ENCODE data around the gene JAG2. TPM values are rescaled to one million over a fixed set of nuclear protein-coding genes. Genes with fewer than 3 reads are reported as not detected.
A peak's percentile ranks its signal among the peaks of the same experiment; 100 is the strongest.

The JAG2 gene
- total RNA-seq, 2 experiments from 2014 or later = 0.66 to 1.3 TPM

- no peak overlapping the region for H3K27ac ChIP-seq (ENCODE audit: low read depth in 1 of 2, low read length in 2 of 2)
- no peaks in the 10 kb centered on the region for H3K9me3 ChIP-seq (ENCODE audit: control insufficient read depth in 1 of 2, insufficient read depth in 1 of 2, low read length in 2 of 2)
- CTCF ChIA-PET = interaction anchor here (1.0 kb wide), 1 partner anchor 86 kb away, joined by 3 read pairs; no protein-coding TSS in a partner anchor
- H3K4me3 ChIP-seq (ENCODE audit: low read length) = no peak overlapping the region
- POLR2A ChIA-PET = no interaction called here
- no peak for TF ChIP-seq CTCF (IDR thresholded peaks at IDR 0.05)
- Mint-ChIP-seq H3K36me3 (ENCODE audit: low read depth) (no peaks in the 10 kb centered on the region), H3K9me3 (no peaks in the 10 kb centered on the region), H3K27ac (no peak overlapping the region), H3K4me3 (no peak overlapping the region), H3K27me3 (no peaks in the 10 kb centered on the region), H3K4me1 (ENCODE audit: low read depth) (peaks cover 10% of the 10 kb centered on the region)
- peaks cover 50% of the 10 kb centered on the region for H3K4me1 ChIP-seq (ENCODE audit: insufficient read depth, low read length)
- no peaks in the 10 kb centered on the region for H3K36me3 ChIP-seq (ENCODE audit: insufficient read depth, low read length)
- ATAC-seq (ENCODE audit: poor library complexity) = no peak
- intact Hi-C loops (cut with DNase I, micrococcal nuclease) = no loop called here
- DNase-seq = no peak
- no peaks in the 10 kb centered on the region for H3K27me3 ChIP-seq (ENCODE audit: control insufficient read depth in 1 of 2, insufficient read depth in 2 of 2, low read length in 2 of 2)
These were observed 7.9 kb upstream of the JAG2 start for GRCh38 chr14:105176513-105176912.

- peaks cover 0 to 6% of the 10 kb centered on the region in 2 experiments for H3K9me3 ChIP-seq (ENCODE audit: control insufficient read depth in 1 of 2, insufficient read depth in 1 of 2, low read length in 2 of 2)
- H3K27me3 ChIP-seq (ENCODE audit: control insufficient read depth in 1 of 2, insufficient read depth in 2 of 2, low read length in 2 of 2) = peaks cover 15% of the 10 kb centered on the region in 2 experiments
- H3K27ac Mint-ChIP-seq = no peak overlapping the region
- TF ChIP-seq CTCF (IDR thresholded peaks at IDR 0.05) = no peak
- ATAC-seq (ENCODE audit: poor library complexity) (peak; percentile 70), DNase-seq (peak in 12 of 14 experiments; percentile 16 to 77 (median 40))
- H3K4me3 ChIP-seq (ENCODE audit: low read length) = no peak overlapping the region
- no peaks in the 10 kb centered on the region for H3K9me3 Mint-ChIP-seq
- intact Hi-C loops (cut with DNase I, micrococcal nuclease) = no loop called here
- H3K4me1 Mint-ChIP-seq (ENCODE audit: low read depth) = peaks cover 18% of the 10 kb centered on the region
- H3K36me3 Mint-ChIP-seq (ENCODE audit: low read depth) = no peaks in the 10 kb centered on the region
- no peaks in the 10 kb centered on the region for H3K36me3 ChIP-seq (ENCODE audit: insufficient read depth, low read length)
- ChIA-PET POLR2A (interaction anchor here (0.6 kb wide), 1 partner anchor 347 kb away, joined by 3 read pairs; no protein-coding TSS in a partner anchor), CTCF (no interaction called here)
- H3K4me1 ChIP-seq (ENCODE audit: insufficient read depth, low read length) = peaks cover 58% of the 10 kb centered on the region
- no peak overlapping the region for H3K27ac ChIP-seq (ENCODE audit: low read depth in 1 of 2, low read length in 2 of 2)
- peak overlapping the region; percentile 25 for H3K4me3 Mint-ChIP-seq
- peaks cover 8% of the 10 kb centered on the region for H3K27me3 Mint-ChIP-seq
These were observed 5.6 kb upstream of the JAG2 start for GRCh38 chr14:105173901-105174894.

- H3K4me1 Mint-ChIP-seq (ENCODE audit: low read depth) = peaks cover 18% of the 10 kb centered on the region
- intact Hi-C loops (cut with DNase I, micrococcal nuclease) = no loop called here
- H3K36me3 Mint-ChIP-seq (ENCODE audit: low read depth) = no peaks in the 10 kb centered on the region
- no peak for TF ChIP-seq CTCF (IDR thresholded peaks at IDR 0.05)
- Histone ChIP-seq H3K9me3 (ENCODE audit: control insufficient read depth in 1 of 2, insufficient read depth in 1 of 2, low read length in 2 of 2) (peaks cover 0 to 6% of the 10 kb centered on the region in 2 experiments), H3K4me1 (ENCODE audit: insufficient read depth, low read length) (peaks cover 62% of the 10 kb centered on the region), H3K27me3 (ENCODE audit: control insufficient read depth in 1 of 2, insufficient read depth in 2 of 2, low read length in 2 of 2) (peaks cover 15 to 18% of the 10 kb centered on the region in 2 experiments), H3K36me3 (ENCODE audit: insufficient read depth, low read length) (no peaks in the 10 kb centered on the region), H3K27ac (ENCODE audit: low read depth in 1 of 2, low read length in 2 of 2) (no peak overlapping the region), H3K4me3 (ENCODE audit: low read length) (no peak overlapping the region)
- peaks cover 9% of the 10 kb centered on the region for H3K27me3 Mint-ChIP-seq
- no peak for DNase-seq
- ChIA-PET CTCF (interaction anchor here (1.3 kb wide), 1 partner anchor 83 kb away, joined by 5 read pairs; no protein-coding TSS in a partner anchor), POLR2A (no interaction called here)
- no peak for ATAC-seq (ENCODE audit: poor library complexity)
- H3K4me3 Mint-ChIP-seq = no peak overlapping the region
- H3K27ac Mint-ChIP-seq = no peak overlapping the region
- H3K9me3 Mint-ChIP-seq = no peaks in the 10 kb centered on the region
These were observed 4.6 kb upstream of the JAG2 start for GRCh38 chr14:105173145-105173544.

Data from CD4-positive, alpha-beta T cell (primary cell).